HG03378 (cell line): ENCODE measurements around the gene TSPOAP1.
"Not testable (repeated sequence)": the region's sequence is repeated elsewhere in the genome, so short reads cannot be mapped to it uniquely, and the experiment has no call there.

Experiments
- ATAC-seq: cut with Tn5 transposase; IDR thresholded peaks from one replicate; pipeline ENCODE4 v1.9.1; 2021; ENCODE audit warnings: mild to moderate bottlenecking, moderate library complexity; ENCODE audit not compliant: unreplicated experiment

The TSPOAP1 gene

GRCh38 chr17:58341136-58341860 is 12.7 kb upstream of the TSPOAP1 start:
- ATAC-seq = not testable (repeated sequence)

- no peak for ATAC-seq
Measured at GRCh38 chr17:58340405-58340876, 11.8 kb upstream of the TSPOAP1 start.

GRCh38 chr17:58339755-58340404 is 11.3 kb upstream of the TSPOAP1 start:
- no peak for ATAC-seq

GRCh38 chr17:58338841-58339754 is 10.5 kb upstream of the TSPOAP1 start:
- ATAC-seq = no peak

- no peak for ATAC-seq
Measured at GRCh38 chr17:58338454-58338840, 9.9 kb upstream of the TSPOAP1 start.

GRCh38 chr17:58337600-58338453 is 9.2 kb upstream of the TSPOAP1 start:
- ATAC-seq = peak; percentile 48

- ATAC-seq = no peak
Measured at GRCh38 chr17:58337210-58337599, 8.6 kb upstream of the TSPOAP1 start.

- ATAC-seq = no peak
Measured at GRCh38 chr17:58336456-58337209, 8.0 kb upstream of the TSPOAP1 start.

- ATAC-seq = peak; percentile 21
Measured at GRCh38 chr17:58335779-58336455, 7.3 kb upstream of the TSPOAP1 start.

GRCh38 chr17:58335061-58335731 is 6.6 kb upstream of the TSPOAP1 start:
- no peak for ATAC-seq

GRCh38 chr17:58334661-58335060 is 6.1 kb upstream of the TSPOAP1 start:
- no peak for ATAC-seq

- no peak for ATAC-seq
Measured at GRCh38 chr17:58334256-58334655, 5.7 kb upstream of the TSPOAP1 start.

GRCh38 chr17:58333736-58334207 is 5.2 kb upstream of the TSPOAP1 start:
- ATAC-seq = no peak

GRCh38 chr17:58332778-58333735 is 4.5 kb upstream of the TSPOAP1 start:
- no peak for ATAC-seq

GRCh38 chr17:58331815-58332777 is 3.5 kb upstream of the TSPOAP1 start:
- no peak for ATAC-seq
